ENCODE data around the gene CNTNAP2. TPM values are rescaled to one million over a fixed set of nuclear protein-coding genes. Genes with fewer than 3 reads are reported as not detected.

Gene CNTNAP2
- total and polyA plus RNA-seq, 2 of the 13 experiments (the other 11 are each of a cell fraction or from before 2014, with no cell fraction given), result 0.40 to 0.42 TPM

DNA sequence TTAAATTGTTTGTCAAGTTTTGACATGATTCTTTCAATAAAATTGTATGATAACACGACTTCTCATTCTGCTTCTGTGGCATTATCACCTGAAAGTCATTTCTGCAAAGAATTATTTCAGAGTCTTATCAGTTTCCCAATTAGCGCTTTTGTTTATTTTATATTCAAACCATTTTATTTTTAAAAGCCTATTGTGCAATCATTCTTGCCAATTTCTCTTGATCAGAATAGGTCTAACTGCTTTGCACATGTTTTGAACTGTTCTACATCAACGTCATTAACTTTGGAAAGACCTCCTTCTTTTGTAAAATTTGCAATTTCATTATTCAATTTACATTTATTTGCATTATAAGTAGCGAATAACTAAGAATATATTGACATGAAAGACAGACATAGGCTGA lies 758.1 kb downstream of the CNTNAP2 start:
- no peaks in the 10 kb centered on the region for H4K20me1 ChIP-seq (ENCODE audit: insufficient read depth, low read length)
- 23% methylated on average over 4 of the region's 4 CpGs for WGBS (ENCODE audit: low lambda C conversion rate)
- H3K27ac ChIP-seq (ENCODE audit: extremely low read length, insufficient read depth, low read length), result no peak overlapping the region
- ATAC-seq, result no peak
- no peaks in the 10 kb centered on the region for H3K36me3 ChIP-seq (replicated peaks in 1 of 2; ENCODE audit: control insufficient read depth in 1 of 2, insufficient read depth in 2 of 2, low read length in 2 of 2)
- H3K4me2 ChIP-seq (ENCODE audit: low read depth, low read length), result no peak overlapping the region
- in situ Hi-C loops (cut with HindIII; ENCODE audit: extremely low pct_ligation_motif_present, low pct_unique_long_range_greater_than_20kb) (no loop called here), intact Hi-C loops (cut with micrococcal nuclease; ENCODE audit: unreplicated experiment) (no loop called here)
- TF ChIP-seq CEBPB (IDR thresholded peaks at IDR 0.05; ENCODE audit: borderline replicate concordance, low read depth, low read length), result peak; percentile 42; the same call in 1 of the 2 replicates
- TF ChIP-seq SMAD3 (CRISPR knock-in tag; IDR thresholded peaks at IDR 0.05), result no peak
- H3K4me3 ChIP-seq (replicated peaks in 1 of 3; ENCODE audit: insufficient read depth in 1 of 3, low read depth in 2 of 3, low read length in 3 of 3), result no peak overlapping the region
- no peak overlapping the region for H3K9ac ChIP-seq (ENCODE audit: insufficient read depth, low read depth, low read length)
- ChIA-PET CTCF (ENCODE audit: low intra/inter-chr PET ratio, low total read pairs) (no interaction called here), POLR2A (no interaction called here)
- no TSS peak for BruUV-seq (replicated peaks)
- H2AFZ ChIP-seq (ENCODE audit: low read length), result no peak overlapping the region
- H3K4me1 ChIP-seq (ENCODE audit: insufficient read depth, low read length), result no peaks in the 10 kb centered on the region
- H3K79me2 ChIP-seq (ENCODE audit: insufficient read depth, low read length), result no peaks in the 10 kb centered on the region
- FAIRE-seq, result no peak
- DNase-seq (ENCODE audit: low spot score), result no peak
- H3K9me3 ChIP-seq (ENCODE audit: low read length), result peaks cover 75% of the 10 kb centered on the region
- H3K27me3 ChIP-seq (ENCODE audit: control insufficient read depth in 1 of 2, insufficient read depth in 2 of 2, low read length in 2 of 2), result no peaks in the 10 kb centered on the region

DNA sequence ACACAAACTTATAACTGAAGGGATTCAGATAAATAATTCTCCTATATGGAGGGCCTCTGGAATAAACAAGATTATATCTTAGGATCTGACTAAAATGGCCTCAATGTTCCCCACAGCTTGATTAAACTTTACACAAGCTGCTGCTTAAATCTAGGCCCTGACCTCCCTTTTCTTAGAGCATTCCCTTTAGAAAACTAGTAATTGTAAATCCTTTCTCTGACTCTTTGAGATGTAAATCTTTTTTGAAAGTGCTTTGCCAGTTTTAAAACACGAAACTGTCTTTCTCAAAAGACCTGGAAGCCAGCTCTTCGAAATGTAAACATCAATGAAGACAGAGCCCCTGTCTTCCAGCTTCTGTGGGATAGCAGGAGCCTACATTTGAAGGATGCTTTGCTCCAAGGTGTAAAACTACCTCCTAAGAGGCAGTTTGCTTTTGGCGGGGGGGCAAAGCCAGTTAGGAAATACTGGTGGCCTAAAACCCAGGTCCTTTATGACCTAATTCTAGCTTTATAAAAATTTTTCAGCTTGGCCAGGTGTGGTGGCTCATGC lies 758.7 kb downstream of the CNTNAP2 start:
- Histone ChIP-seq H3K36me3 (replicated peaks in 1 of 2; ENCODE audit: control insufficient read depth in 1 of 2, insufficient read depth in 2 of 2, low read length in 2 of 2) (no peaks in the 10 kb centered on the region), H3K9me3 (ENCODE audit: low read length) (peaks cover 74% of the 10 kb centered on the region), H3K27ac (ENCODE audit: extremely low read length, insufficient read depth, low read length) (no peak overlapping the region), H3K79me2 (ENCODE audit: insufficient read depth, low read length) (no peaks in the 10 kb centered on the region), H2AFZ (ENCODE audit: low read length) (no peak overlapping the region), H3K9ac (ENCODE audit: insufficient read depth, low read depth, low read length) (no peak overlapping the region), H3K4me3 (replicated peaks in 1 of 3; ENCODE audit: insufficient read depth in 1 of 3, low read depth in 2 of 3, low read length in 3 of 3) (no peak overlapping the region), H3K4me1 (ENCODE audit: insufficient read depth, low read length) (no peaks in the 10 kb centered on the region), H3K4me2 (ENCODE audit: low read depth, low read length) (no peak overlapping the region), H3K27me3 (ENCODE audit: control insufficient read depth in 1 of 2, insufficient read depth in 2 of 2, low read length in 2 of 2) (no peaks in the 10 kb centered on the region), H4K20me1 (ENCODE audit: insufficient read depth, low read length) (no peaks in the 10 kb centered on the region)
- FAIRE-seq (no peak), ATAC-seq (no peak), DNase-seq (ENCODE audit: low spot score) (no peak)
- BruUV-seq (replicated peaks), result no TSS peak
- in situ Hi-C loops (cut with HindIII; ENCODE audit: extremely low pct_ligation_motif_present, low pct_unique_long_range_greater_than_20kb) (no loop called here), intact Hi-C loops (cut with micrococcal nuclease; ENCODE audit: unreplicated experiment) (no loop called here)
- no peak for TF ChIP-seq ZBTB20 (CRISPR knock-in tag; IDR thresholded peaks at IDR 0.05; ENCODE audit: borderline replicate concordance, low read depth)
- TF ChIP-seq U2AF2 (IDR thresholded peaks at IDR 0.05; ENCODE audit: low read depth, low read length), result no peak
- TF ChIP-seq ELF3 (CRISPR knock-in tag; IDR thresholded peaks at IDR 0.05), result no peak
- ChIA-PET POLR2A (no interaction called here), CTCF (ENCODE audit: low intra/inter-chr PET ratio, low total read pairs) (no interaction called here)
- WGBS (ENCODE audit: low lambda C conversion rate), result 0% methylated on average over 3 of the region's 3 CpGs
